Left lung (tissue), 10 donors: Measurements from ENCODE around the gene TRPM1. TPM values are rescaled to one million over a fixed set of nuclear protein-coding genes. Genes with fewer than 3 reads are reported as not detected.

Experiments used
- ATAC-seq: fragments of 200-7000 bp; cut with Tn5 transposase; one replicate; pipeline ENCODE4 v1.9.1; 2020; ENCODE audit warnings: moderate library complexity
- DNase-seq, 4 donors: peaks; one replicate each; pipeline ENCODE4 v3.0.0-alpha.2; 2013 to 2020
- H3K27ac ChIP-seq, 2 donors: fragments of 200-600 bp; sonication (generic) in 1 of 2; one replicate each; pipeline versions ENCODE4 v1.5.0 to v1.8.0; 2020 to 2021
- H3K27me3 ChIP-seq, 2 donors: fragments of 200-600 bp; sonication (generic) in 1 of 2; one replicate each; pipeline versions ENCODE4 v1.5.0 to v1.8.0; 2020 to 2021
- H3K36me3 ChIP-seq, 2 donors: fragments of 200-600 bp; sonication (generic) in 1 of 2; one replicate each; pipeline versions ENCODE4 v1.5.0 to v1.8.0; 2020 to 2021
- H3K4me1 ChIP-seq, 2 donors: fragments of 200-600 bp; one replicate each; pipeline ENCODE4 v1.8.0; 2021
- H3K4me3 ChIP-seq, 2 donors: fragments of 200-600 bp; sonication (generic) in 1 of 2; one replicate each; pipeline versions ENCODE4 v1.5.0 to v1.8.0; 2020 to 2021; ENCODE audit warnings: mild to moderate bottlenecking in 1 of 2
- H3K9me3 ChIP-seq, 2 donors: fragments of 200-600 bp; sonication (generic) in 1 of 2; one replicate each; pipeline versions ENCODE4 v1.5.0 to v1.8.0; 2020 to 2021
- intact Hi-C, 2 donors: fragments of 100-400 bp; cut with DNase I; formaldehyde crosslinking; loops; one replicate each; pipeline versions ENCODE4 v1.11.2 to v1.14.2; 2022
- polyA plus RNA-seq, 6 donors: library from polyadenylated mRNA; unstranded; fragments of 120-200 nt; gene quantifications; one replicate each; pipeline ENCODE4 v1.2.1, GENCODE V29; 2013; ENCODE audit not compliant: insufficient read length in 6 of 6
- total RNA-seq, 2 donors: library from RNA; stranded (reverse); fragmentation: NEBNext Ultra II Directional; extraction: Animal tissue kit (Norgen Biotek cat#: 25700); gene quantifications; one replicate each; pipeline ENCODE4 v1.2.1, GENCODE V29; 2021
- TF ChIP-seq, protein P1 (sequence below), 2 donors: fragments of 200-600 bp; sonication (generic) in 1 of 2; IDR thresholded peaks; one replicate each; pipeline versions ENCODE4 v1.5.0 to v1.8.0; 2021; ENCODE audit warnings: antibody characterized with exemption in 2 of 2
- donor health status: DM: no; HTN: yes; CAD: no.
- donor health status: DM: no; HTN: no; CAD: no.

The TRPM1 gene
- total and polyA plus RNA-seq, 8 donors: 0.03 to 0.04 TPM; not detected in 6

DNA sequence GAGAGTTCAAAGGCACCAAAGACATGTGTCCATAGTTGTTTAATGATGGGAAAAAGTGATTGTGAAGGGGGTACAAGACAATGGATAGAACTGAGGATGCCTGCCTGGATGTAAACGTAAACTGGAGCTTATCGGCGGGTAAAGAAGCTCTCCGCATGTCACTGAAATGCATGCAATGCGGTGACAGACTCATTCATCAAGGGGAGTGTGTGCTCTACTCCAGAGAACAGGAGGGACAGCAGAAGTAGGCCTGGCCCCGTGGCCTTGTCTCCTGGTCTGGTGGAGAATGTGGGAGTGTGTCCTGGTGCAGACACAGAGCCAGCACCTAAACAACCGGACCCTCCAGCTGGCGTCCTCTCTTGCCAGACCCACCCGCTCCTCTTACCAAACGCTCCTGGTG, 50.6 kb downstream of the TRPM1 start:
- H3K9me3 ChIP-seq: no peaks in the 10 kb centered on the region
- H3K27me3 ChIP-seq: no peaks in the 10 kb centered on the region
- H3K4me3 ChIP-seq: no peak overlapping the region
- TF ChIP-seq, protein P1, sequence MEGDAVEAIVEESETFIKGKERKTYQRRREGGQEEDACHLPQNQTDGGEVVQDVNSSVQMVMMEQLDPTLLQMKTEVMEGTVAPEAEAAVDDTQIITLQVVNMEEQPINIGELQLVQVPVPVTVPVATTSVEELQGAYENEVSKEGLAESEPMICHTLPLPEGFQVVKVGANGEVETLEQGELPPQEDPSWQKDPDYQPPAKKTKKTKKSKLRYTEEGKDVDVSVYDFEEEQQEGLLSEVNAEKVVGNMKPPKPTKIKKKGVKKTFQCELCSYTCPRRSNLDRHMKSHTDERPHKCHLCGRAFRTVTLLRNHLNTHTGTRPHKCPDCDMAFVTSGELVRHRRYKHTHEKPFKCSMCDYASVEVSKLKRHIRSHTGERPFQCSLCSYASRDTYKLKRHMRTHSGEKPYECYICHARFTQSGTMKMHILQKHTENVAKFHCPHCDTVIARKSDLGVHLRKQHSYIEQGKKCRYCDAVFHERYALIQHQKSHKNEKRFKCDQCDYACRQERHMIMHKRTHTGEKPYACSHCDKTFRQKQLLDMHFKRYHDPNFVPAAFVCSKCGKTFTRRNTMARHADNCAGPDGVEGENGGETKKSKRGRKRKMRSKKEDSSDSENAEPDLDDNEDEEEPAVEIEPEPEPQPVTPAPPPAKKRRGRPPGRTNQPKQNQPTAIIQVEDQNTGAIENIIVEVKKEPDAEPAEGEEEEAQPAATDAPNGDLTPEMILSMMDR (IDR thresholded peaks at IDR 0.05): no peak
- no peak overlapping the region for H3K27ac ChIP-seq
- no peaks in the 10 kb centered on the region for H3K36me3 ChIP-seq
- DNase-seq (no peak), ATAC-seq (no peak)
- intact Hi-C loops: no loop called here
- H3K4me1 ChIP-seq: peaks cover 0 to 23% of the 10 kb centered on the region in 2 donors

DNA sequence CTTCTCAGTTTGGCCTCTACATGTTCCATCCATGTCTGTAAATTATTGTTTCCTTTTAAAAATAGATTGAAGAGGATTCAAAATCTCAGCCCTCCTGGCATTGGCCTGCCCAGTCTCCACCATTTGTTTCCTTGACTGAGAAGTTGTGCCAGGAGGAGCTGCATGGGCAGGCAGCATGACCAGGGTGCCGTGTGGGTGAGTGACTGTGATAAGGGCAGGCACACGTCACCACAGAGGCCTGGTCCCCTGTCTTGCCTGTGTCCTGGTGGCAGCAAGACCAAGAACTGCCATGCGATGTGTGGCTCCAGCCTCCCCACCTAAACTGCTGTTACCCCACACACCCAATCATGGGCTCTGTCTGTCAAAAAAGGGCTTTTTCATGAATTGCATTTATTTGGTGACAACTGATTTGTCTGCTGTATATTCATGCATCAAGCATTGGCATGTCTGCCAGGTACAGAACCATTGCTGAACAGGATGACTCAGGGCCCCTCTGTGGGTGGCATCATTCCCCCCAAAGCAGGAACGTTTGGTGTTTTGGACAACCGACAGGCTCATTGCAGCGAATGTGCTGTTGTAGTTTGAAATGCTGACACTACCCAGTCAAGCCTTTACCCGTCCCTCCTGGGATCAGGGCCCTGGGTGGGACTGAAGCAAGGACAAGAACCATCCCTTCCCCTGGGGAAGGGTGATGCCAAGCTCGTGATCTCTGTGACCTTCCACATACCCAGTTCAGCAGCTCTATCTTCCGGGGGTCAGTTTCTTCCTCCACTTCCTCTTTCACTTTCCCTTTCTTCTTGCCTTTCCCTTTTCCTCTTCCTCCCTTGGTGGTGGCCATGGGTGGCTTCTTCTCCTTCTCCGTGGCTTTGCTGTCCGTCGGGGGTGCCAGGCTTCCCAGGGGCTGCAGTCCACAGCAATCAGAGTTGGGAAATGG, 51.6 kb downstream of the TRPM1 start:
- Histone ChIP-seq H3K27me3 (no peaks in the 10 kb centered on the region), H3K4me1 (peaks cover 0 to 23% of the 10 kb centered on the region in 2 donors), H3K4me3 (no peak overlapping the region), H3K27ac (peak overlapping the region in 1 of 2 donors; percentile 46), H3K9me3 (no peaks in the 10 kb centered on the region), H3K36me3 (no peaks in the 10 kb centered on the region)
- ATAC-seq (peak; percentile 52), DNase-seq (no peak)
- intact Hi-C loops: no loop called here
- TF ChIP-seq, protein P1 (IDR thresholded peaks at IDR 0.05): no peak

GRCh38 chr15:31049111-31049510, 52.4 kb downstream of the TRPM1 start:
- H3K9me3 ChIP-seq: no peaks in the 10 kb centered on the region
- no peaks in the 10 kb centered on the region for H3K36me3 ChIP-seq
- no peak overlapping the region for H3K4me3 ChIP-seq
- peak; percentile 47 for ATAC-seq
- H3K27ac ChIP-seq: no peak overlapping the region
- intact Hi-C loops: no loop called here
- peaks cover 0 to 23% of the 10 kb centered on the region in 2 donors for H3K4me1 ChIP-seq
- no peaks in the 10 kb centered on the region for H3K27me3 ChIP-seq
- DNase-seq: no peak
- TF ChIP-seq, protein P1 (IDR thresholded peaks at IDR 0.05): no peak

GRCh38 chr15:31047437-31047836, 54.1 kb downstream of the TRPM1 start:
- no peak for ATAC-seq
- H3K27ac ChIP-seq: no peak overlapping the region
- no peaks in the 10 kb centered on the region for H3K36me3 ChIP-seq
- H3K4me3 ChIP-seq: no peak overlapping the region
- DNase-seq: no peak
- no peaks in the 10 kb centered on the region for H3K27me3 ChIP-seq
- peaks cover 0 to 23% of the 10 kb centered on the region in 2 donors for H3K4me1 ChIP-seq
- intact Hi-C loops: no loop called here
- TF ChIP-seq, protein P1 (IDR thresholded peaks at IDR 0.05): no peak
- H3K9me3 ChIP-seq: no peaks in the 10 kb centered on the region

- no peaks in the 10 kb centered on the region for H3K36me3 ChIP-seq
Observed at GRCh38 chr15:31046759-31047359, 54.7 kb downstream of the TRPM1 start.

More at GRCh38 chr15:31046759-31047359, 54.7 kb downstream of the TRPM1 start:
- Histone ChIP-seq H3K27ac (no peak overlapping the region), H3K27me3 (no peaks in the 10 kb centered on the region), H3K9me3 (no peaks in the 10 kb centered on the region), H3K4me1 (peaks cover 0 to 23% of the 10 kb centered on the region in 2 donors), H3K4me3 (no peak overlapping the region)
- no peak for DNase-seq
- intact Hi-C loops: no loop called here
- no peak for ATAC-seq
- TF ChIP-seq, protein P1 (IDR thresholded peaks at IDR 0.05): no peak
